Adrenal gland (tissue), 19 donors: ENCODE results near the gene HLX. TPM values are rescaled to one million over a fixed set of nuclear protein-coding genes. Genes with fewer than 3 reads are reported as not detected.

Experiments used
- DNase-seq, 7 donors: peaks; one replicate each; pipeline ENCODE4 v3.0.0-alpha.2; 2019 to 2020
- H3K27ac ChIP-seq, 5 donors: fragments of 200-600 bp; sonication (generic) in 4 of 5; 1 replicate in 3 of 5; 2 replicates in 2 of 5; pipeline versions ENCODE4 v1.5.1 to v1.8.0; 2016 to 2020; ENCODE audit warnings: mild to moderate bottlenecking in 1 of 5
- H3K27me3 ChIP-seq: fragments of 200-600 bp; 2 replicates; pipeline ENCODE4 v1.8.0; 2021
- H3K36me3 ChIP-seq, 2 donors: fragments of 200-600 bp; replicated peaks in 1 of 2; 1 replicate in 1 of 2; 2 replicates in 1 of 2; pipeline versions ENCODE4 v1.5.1 to v1.8.0; 2018 to 2022
- H3K4me1 ChIP-seq, 2 donors: fragments of 200-600 bp; replicated peaks in 1 of 2; 1 replicate in 1 of 2; 2 replicates in 1 of 2; pipeline versions ENCODE4 v1.5.1 to v1.8.0; 2018 to 2021
- H3K4me3 ChIP-seq, 4 donors: fragments of 200-600 bp; sonication (generic) in 3 of 4; one replicate each; pipeline ENCODE4 v1.5.1; 2016 to 2018
- H3K9me3 ChIP-seq, 3 donors: fragments of 200-600 bp; sonication (generic) in 1 of 3; replicated peaks in 1 of 3; 1 replicate in 2 of 3; 2 replicates in 1 of 3; pipeline versions ENCODE4 v1.5.1 to v1.8.0; 2016 to 2021
- POLR2A ChIP-seq, 2 donors: fragments of 450-650 bp; IDR thresholded peaks; one replicate each; pipeline ENCODE4 v1.6.1; 2017; ENCODE audit warnings: antibody characterized with exemption in 2 of 2, mild to moderate bottlenecking in 2 of 2, moderate library complexity in 1 of 2
- WGBS, 4 donors: extraction: QIAGEN DNeasy Blood & Tissue Kit in 2 of 4; methylation state at CpG; one replicate each; pipeline versions ENCODE4 v1.1.5 to v1.1.7; 2013 to 2017; 5-methylcytosine and 5-hydroxymethylcytosine counted together
- intact Hi-C, 2 donors: fragments of 100-400 bp; cut with DNase I; formaldehyde crosslinking; loops; one replicate each; pipeline versions ENCODE4 v1.14.1 to v1.15.0; 2022 to 2023
- long read RNA-seq, 10 donors: library from polyadenylated mRNA in 3 of 10; unstranded in 2 of 10; stranded (forward) in 1 of 10; transcript quantifications; one replicate each; pipeline ENCODE4 v2.0.0 and lab custom pipeline, GENCODE V29; 2021 to 2026
- polyA plus RNA-seq, 3 donors: library from polyadenylated mRNA; stranded (reverse); fragments of 200-250 nt in 2 of 3; fragments of 350-450 nt in 1 of 3; fragmentation: Illumina TruSeq in 1 of 3; extraction: RNeasy Lipid Tissue Mini Kit (QIAGEN cat#74804) in 1 of 3; gene quantifications; one replicate each; pipeline ENCODE4 v1.2.3, GENCODE V29; 2013 to 2014
- total RNA-seq, 9 donors: library from RNA; depleted of rRNA in 4 of 9; stranded (reverse); fragments of >200 nt in 4 of 9; fragments of 120-200 nt in 1 of 9; fragmentation: NEBNext Ultra II Directional in 1 of 9; extraction: Animal tissue kit (Norgen Biotek cat#: 25700) in 1 of 9; gene quantifications; one replicate each; pipeline versions ENCODE4 v1.1.0 to v1.2.4, GENCODE V29; 2013 to 2023
- TF ChIP-seq, protein P1 (sequence below), 6 experiments: fragments of 450-650 bp in 4 of 6; fragments of 200-600 bp in 2 of 6; sonication (generic) in 1 of 6; IDR thresholded peaks; 1 replicate in 5 of 6; 2 replicates in 1 of 6; pipeline versions ENCODE4 v1.5.1 to v1.8.0; 2016 to 2021; ENCODE audit warnings: antibody characterized with exemption in 6 of 6, mild to moderate bottlenecking in 2 of 6, moderate library complexity in 1 of 6
- donor health status: healthy with polysubstance abuse.
- donor health status: Bipolar disorder and iron deficiency.
- donor health status: DM: yes; HTN: yes; CAD: no.
- donor health status: DM: no; HTN: no; CAD: no.
- donor health status: DM: no; HTN: no; CAD: no.
- donor health status: DM: yes; HTN: yes; CAD: no.

The HLX gene, protein sequence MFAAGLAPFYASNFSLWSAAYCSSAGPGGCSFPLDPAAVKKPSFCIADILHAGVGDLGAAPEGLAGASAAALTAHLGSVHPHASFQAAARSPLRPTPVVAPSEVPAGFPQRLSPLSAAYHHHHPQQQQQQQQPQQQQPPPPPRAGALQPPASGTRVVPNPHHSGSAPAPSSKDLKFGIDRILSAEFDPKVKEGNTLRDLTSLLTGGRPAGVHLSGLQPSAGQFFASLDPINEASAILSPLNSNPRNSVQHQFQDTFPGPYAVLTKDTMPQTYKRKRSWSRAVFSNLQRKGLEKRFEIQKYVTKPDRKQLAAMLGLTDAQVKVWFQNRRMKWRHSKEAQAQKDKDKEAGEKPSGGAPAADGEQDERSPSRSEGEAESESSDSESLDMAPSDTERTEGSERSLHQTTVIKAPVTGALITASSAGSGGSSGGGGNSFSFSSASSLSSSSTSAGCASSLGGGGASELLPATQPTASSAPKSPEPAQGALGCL
- total RNA-seq (10 to 100 TPM in 2 of 9 donors, 1 to 10 TPM in 7; 3.1 to 13.8 (median 6.9) TPM), polyA plus RNA-seq (1 to 10 TPM in 2 of 3 donors, under 1 TPM in 1; 0.81 to 9.6 (median 8.1) TPM)
- long read RNA-seq, donor 1, full-length matches to known transcripts = 2 of 2 reads
- long read RNA-seq, donor 1, partial matches to known transcripts = 0 of 2 reads
- long read RNA-seq, donor 1, other reads (novel, unspliced or antisense) = 0 of 2 reads
- long read RNA-seq, donor 2, partial matches to known transcripts = 0 of 1 reads
- long read RNA-seq, donor 2, other reads (novel, unspliced or antisense) = 0 of 1 reads
- long read RNA-seq, donor 3, full-length matches to known transcripts = 4 of 4 reads
- long read RNA-seq, donor 3, partial matches to known transcripts = 0 of 4 reads
- long read RNA-seq, donor 3, other reads (novel, unspliced or antisense) = 0 of 4 reads
- long read RNA-seq, donor 4, partial matches to known transcripts = 0 of 2 reads
- long read RNA-seq, donor 4, other reads (novel, unspliced or antisense) = 0 of 2 reads
- long read RNA-seq, donor 5, transcript HLX-201 (4 exons, 2,280 nt) = major isoform, 14 of 14 reads
- long read RNA-seq, donor 5, partial matches to known transcripts = 0 of 14 reads
- long read RNA-seq, donor 5, other reads (novel, unspliced or antisense) = 0 of 14 reads
- long read RNA-seq, donor 6, partial matches to known transcripts = 0 of 1 reads
- long read RNA-seq, donor 6, other reads (novel, unspliced or antisense) = 0 of 1 reads
- long read RNA-seq, donor 7, full-length matches to known transcripts = 7 of 7 reads
- long read RNA-seq, donor 7, partial matches to known transcripts = 0 of 7 reads
- long read RNA-seq, donor 7, other reads (novel, unspliced or antisense) = 0 of 7 reads
- long read RNA-seq, donor 8, full-length matches to known transcripts = 10 of 10 reads
- long read RNA-seq, donor 8, partial matches to known transcripts = 0 of 10 reads
- long read RNA-seq, donor 8, other reads (novel, unspliced or antisense) = 0 of 10 reads
- long read RNA-seq, donor 9, full-length matches to known transcripts = 2 of 2 reads
- long read RNA-seq, donor 9, partial matches to known transcripts = 0 of 2 reads
- long read RNA-seq, donor 9, other reads (novel, unspliced or antisense) = 0 of 2 reads
- long read RNA-seq, donor 10, full-length matches to known transcripts = 5 of 5 reads
- long read RNA-seq, donor 10, partial matches to known transcripts = 0 of 5 reads
- long read RNA-seq, donor 10, other reads (novel, unspliced or antisense) = 0 of 5 reads

DNA sequence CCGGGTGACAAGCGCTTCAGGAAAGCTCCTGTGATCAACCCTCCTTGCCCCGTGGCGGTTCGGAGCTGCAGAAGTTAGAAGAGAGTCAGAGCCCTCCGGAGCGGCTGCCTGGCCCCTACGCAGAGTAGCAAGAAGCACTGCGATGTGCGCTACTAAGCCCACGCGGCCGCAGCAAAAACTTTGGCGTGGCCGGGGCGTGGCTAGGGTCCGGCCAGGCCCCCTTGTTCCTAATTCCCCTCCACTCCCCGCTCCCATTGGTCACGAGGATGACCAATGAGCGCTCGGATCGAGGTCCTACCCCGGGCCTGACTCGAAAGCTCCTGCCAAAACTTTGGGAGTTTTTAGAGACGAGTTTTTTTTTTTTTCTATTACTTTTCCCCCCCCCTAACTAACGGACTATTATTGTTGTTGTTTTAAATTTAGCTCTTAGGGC, at the start of gene HLX:
Gene HLX (plus strand): TSS at position 368 of the 433 bp plus-strand sequence. CDS start 415 bp downstream, outside the sequence.
- intact Hi-C loops = loop anchor here in 1 of 2 donors (10.0 kb wide), 1 partner anchor 556 kb away; no protein-coding TSS in a partner anchor
- Histone ChIP-seq H3K36me3 (peaks cover 0 to 7% of the 10 kb centered on the region in 2 donors), H3K27me3 (peaks cover 6% of the 10 kb centered on the region), H3K4me1 (peaks cover 4 to 5% of the 10 kb centered on the region in 2 donors), H3K4me3 (peak within 1 kb of the TSS; percentile 50 to 90 (median 68)), H3K27ac (peak within 1 kb of the TSS; percentile 33 to 92 (median 87)), H3K9me3 (no peaks in the 10 kb centered on the region)
- TF ChIP-seq, protein P1, sequence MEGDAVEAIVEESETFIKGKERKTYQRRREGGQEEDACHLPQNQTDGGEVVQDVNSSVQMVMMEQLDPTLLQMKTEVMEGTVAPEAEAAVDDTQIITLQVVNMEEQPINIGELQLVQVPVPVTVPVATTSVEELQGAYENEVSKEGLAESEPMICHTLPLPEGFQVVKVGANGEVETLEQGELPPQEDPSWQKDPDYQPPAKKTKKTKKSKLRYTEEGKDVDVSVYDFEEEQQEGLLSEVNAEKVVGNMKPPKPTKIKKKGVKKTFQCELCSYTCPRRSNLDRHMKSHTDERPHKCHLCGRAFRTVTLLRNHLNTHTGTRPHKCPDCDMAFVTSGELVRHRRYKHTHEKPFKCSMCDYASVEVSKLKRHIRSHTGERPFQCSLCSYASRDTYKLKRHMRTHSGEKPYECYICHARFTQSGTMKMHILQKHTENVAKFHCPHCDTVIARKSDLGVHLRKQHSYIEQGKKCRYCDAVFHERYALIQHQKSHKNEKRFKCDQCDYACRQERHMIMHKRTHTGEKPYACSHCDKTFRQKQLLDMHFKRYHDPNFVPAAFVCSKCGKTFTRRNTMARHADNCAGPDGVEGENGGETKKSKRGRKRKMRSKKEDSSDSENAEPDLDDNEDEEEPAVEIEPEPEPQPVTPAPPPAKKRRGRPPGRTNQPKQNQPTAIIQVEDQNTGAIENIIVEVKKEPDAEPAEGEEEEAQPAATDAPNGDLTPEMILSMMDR (IDR thresholded peaks at IDR 0.05) = no peak
- peak; percentile 43 to 52 for TF ChIP-seq POLR2A (IDR thresholded peaks at IDR 0.05)
- DNase-seq = peak; percentile 78 to 89 (median 86)
- WGBS, 4 donors = 0 to 1% (median 1%) methylated on average over 12 to 26 of the region's 26 CpGs

GRCh38 chr1:220833436-220833835, 45.8 kb upstream of the HLX start:
- H3K4me3 ChIP-seq = no peak overlapping the region
- intact Hi-C loops = no loop called here
- no peaks in the 10 kb centered on the region for H3K4me1 ChIP-seq
- H3K9me3 ChIP-seq = no peaks in the 10 kb centered on the region
- WGBS, 4 donors = 79 to 92% (median 84%) methylated on average over 2 of the region's 2 CpGs
- no peaks in the 10 kb centered on the region for H3K27me3 ChIP-seq
- TF ChIP-seq POLR2A (IDR thresholded peaks at IDR 0.05) = no peak
- TF ChIP-seq, protein P1 (IDR thresholded peaks at IDR 0.05) = no peak
- DNase-seq = no peak
- H3K36me3 ChIP-seq = no peaks in the 10 kb centered on the region
- no peak overlapping the region for H3K27ac ChIP-seq

GRCh38 chr1:220834155-220834870, 44.9 kb upstream of the HLX start:
- H3K27me3 ChIP-seq = no peaks in the 10 kb centered on the region
- TF ChIP-seq, protein P1 (IDR thresholded peaks at IDR 0.05) = no peak
- TF ChIP-seq POLR2A (IDR thresholded peaks at IDR 0.05) = no peak
- no peak overlapping the region for H3K4me3 ChIP-seq
- no peaks in the 10 kb centered on the region for H3K4me1 ChIP-seq
- no peak overlapping the region for H3K27ac ChIP-seq
- no peaks in the 10 kb centered on the region for H3K9me3 ChIP-seq
- WGBS, 4 donors = 84 to 88% (median 86%) methylated on average over 4 of the region's 4 CpGs
- H3K36me3 ChIP-seq = no peaks in the 10 kb centered on the region
- no peak for DNase-seq
- intact Hi-C loops = no loop called here
